SK-N-SH treated with all-trans-retinoic acid at 6 μM for 48 hours (cell line): ENCODE measurements around the gene CNTRL.

Source experiments
- ARNTL ChIP-seq: fragments of 450-650 bp; formaldehyde crosslinking; IDR thresholded peaks from 2 replicates; pipeline ENCODE4 v1.5.0; 2020; ENCODE audit warnings: low read depth, mild to moderate bottlenecking, moderate library complexity, borderline replicate concordance
- BACH2 ChIP-seq: fragments of 250-450 bp; sonication (Bioruptor Pico); IDR thresholded peaks from 2 replicates; pipeline ENCODE4 v1.9.0; 2021; ENCODE audit warnings: mild to moderate bottlenecking, borderline replicate concordance
- RARB ChIP-seq: fragments of 250-450 bp; sonication (Bioruptor Pico); IDR thresholded peaks from 2 replicates; pipeline ENCODE4 v1.8.0; 2021; ENCODE audit warnings: mild to moderate bottlenecking, moderate library complexity
- TCF4 ChIP-seq: fragments of 250-450 bp; sonication (Bioruptor Pico); IDR thresholded peaks from 2 replicates; pipeline ENCODE4 v1.8.0; 2021; ENCODE audit warnings: mild to moderate bottlenecking, moderate library complexity, borderline replicate concordance
- ZFP30 ChIP-seq: fragments of 450-650 bp; formaldehyde crosslinking; IDR thresholded peaks from 2 replicates; pipeline ENCODE4 v1.5.0; 2022; ENCODE audit warnings: mild to moderate bottlenecking, moderate library complexity
- ZNF565 ChIP-seq: fragments of 450-650 bp; formaldehyde crosslinking; conservative IDR thresholded peaks from 2 replicates; pipeline ENCODE4 v1.5.0; 2020; ENCODE audit warnings: low read depth, mild to moderate bottlenecking, moderate library complexity
- TF ChIP-seq, protein P1 (sequence below): fragments of 250-450 bp; sonication (Bioruptor Pico); IDR thresholded peaks from 2 replicates; pipeline ENCODE4 v1.8.0; 2020; ENCODE audit warnings: mild to moderate bottlenecking, moderate library complexity, borderline replicate concordance
- TF ChIP-seq, protein P2 (sequence below): fragments of 250-450 bp; sonication (Bioruptor Pico); IDR thresholded peaks from 2 replicates; pipeline ENCODE4 v1.5.1; 2020; ENCODE audit warnings: low read depth, mild to moderate bottlenecking, moderate library complexity

DNA sequence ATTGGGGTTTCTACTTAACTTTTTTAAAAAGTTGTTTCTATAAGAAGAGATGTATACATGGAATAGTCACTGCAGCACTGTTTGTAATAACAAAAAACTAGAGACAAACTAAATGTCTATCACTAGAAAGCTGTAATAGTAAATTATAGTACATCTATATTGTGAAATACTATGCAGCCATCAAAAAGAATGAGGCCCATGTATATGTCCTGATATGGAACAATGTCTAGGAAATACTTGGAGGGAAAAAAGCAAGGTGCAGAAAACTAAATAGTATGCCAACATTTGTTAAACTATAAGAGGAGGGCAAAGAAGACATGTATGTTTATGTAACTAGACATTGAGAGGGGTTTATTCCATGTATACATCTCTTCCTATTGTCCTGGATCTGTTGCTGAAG is 129.9 kb downstream of the CNTRL start:
- TF ChIP-seq ZFP30 (CRISPR knock-in tag): no peak
- no peak for TF ChIP-seq BACH2 (CRISPR knock-in tag)
- TF ChIP-seq, protein P1, sequence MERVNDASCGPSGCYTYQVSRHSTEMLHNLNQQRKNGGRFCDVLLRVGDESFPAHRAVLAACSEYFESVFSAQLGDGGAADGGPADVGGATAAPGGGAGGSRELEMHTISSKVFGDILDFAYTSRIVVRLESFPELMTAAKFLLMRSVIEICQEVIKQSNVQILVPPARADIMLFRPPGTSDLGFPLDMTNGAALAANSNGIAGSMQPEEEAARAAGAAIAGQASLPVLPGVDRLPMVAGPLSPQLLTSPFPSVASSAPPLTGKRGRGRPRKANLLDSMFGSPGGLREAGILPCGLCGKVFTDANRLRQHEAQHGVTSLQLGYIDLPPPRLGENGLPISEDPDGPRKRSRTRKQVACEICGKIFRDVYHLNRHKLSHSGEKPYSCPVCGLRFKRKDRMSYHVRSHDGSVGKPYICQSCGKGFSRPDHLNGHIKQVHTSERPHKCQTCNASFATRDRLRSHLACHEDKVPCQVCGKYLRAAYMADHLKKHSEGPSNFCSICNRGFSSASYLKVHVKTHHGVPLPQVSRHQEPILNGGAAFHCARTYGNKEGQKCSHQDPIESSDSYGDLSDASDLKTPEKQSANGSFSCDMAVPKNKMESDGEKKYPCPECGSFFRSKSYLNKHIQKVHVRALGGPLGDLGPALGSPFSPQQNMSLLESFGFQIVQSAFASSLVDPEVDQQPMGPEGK (CRISPR knock-in tag): no peak
- no peak for TF ChIP-seq TCF4 (CRISPR knock-in tag)
- no peak for TF ChIP-seq RARB
- TF ChIP-seq ARNTL (CRISPR knock-in tag): no peak
- TF ChIP-seq, protein P2, sequence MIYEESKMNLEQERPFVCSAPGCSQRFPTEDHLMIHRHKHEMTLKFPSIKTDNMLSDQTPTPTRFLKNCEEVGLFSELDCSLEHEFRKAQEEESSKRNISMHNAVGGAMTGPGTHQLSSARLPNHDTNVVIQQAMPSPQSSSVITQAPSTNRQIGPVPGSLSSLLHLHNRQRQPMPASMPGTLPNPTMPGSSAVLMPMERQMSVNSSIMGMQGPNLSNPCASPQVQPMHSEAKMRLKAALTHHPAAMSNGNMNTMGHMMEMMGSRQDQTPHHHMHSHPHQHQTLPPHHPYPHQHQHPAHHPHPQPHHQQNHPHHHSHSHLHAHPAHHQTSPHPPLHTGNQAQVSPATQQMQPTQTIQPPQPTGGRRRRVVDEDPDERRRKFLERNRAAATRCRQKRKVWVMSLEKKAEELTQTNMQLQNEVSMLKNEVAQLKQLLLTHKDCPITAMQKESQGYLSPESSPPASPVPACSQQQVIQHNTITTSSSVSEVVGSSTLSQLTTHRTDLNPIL (CRISPR knock-in tag): no peak
- TF ChIP-seq ZNF565: no peak
